Fibroblast of lung (primary cell): ENCODE measurements around the gene STIMATE.

ENCODE experiments used
- CTCF ChIP-seq, 2 donors: IDR thresholded peaks in 1 of 2; conservative IDR thresholded peaks in 1 of 2; 1 replicate in 1 of 2; 2 replicates in 1 of 2; pipeline ENCODE4 v1.5.1; 2011 to 2012; ENCODE audit warnings: low read length in 2 of 2, control low read depth in 1 of 2, inconsistent platforms in 1 of 2, low read depth in 1 of 2, mild to moderate bottlenecking in 1 of 2
- EZH2 ChIP-seq: IDR thresholded peaks from 2 replicates; pipeline ENCODE4 v1.5.1; 2012; ENCODE audit warnings: low read length, control low read depth, mild to moderate bottlenecking; ENCODE audit errors: missing control alignments

- TF ChIP-seq CTCF (conservative IDR thresholded peaks at IDR 0.05 in 1 of 2, IDR thresholded peaks at IDR 0.05 in 1 of 2; ENCODE audit: low read depth in 1 of 2, low read length in 2 of 2) (no peak), EZH2 (no peak)
Measured at GRCh38 chr3:52810923-52811322, 86.4 kb downstream of the STIMATE start.
